GM18873 (cell line): ENCODE results near the gene CBFA2T3.
"Not testable (repeated sequence)": the region's sequence is repeated elsewhere in the genome, so short reads cannot be mapped to it uniquely, and the experiment has no call there.

Experiments used
- ATAC-seq: cut with Tn5 transposase; IDR thresholded peaks from one replicate; pipeline ENCODE4 v1.9.1; 2021; ENCODE audit warnings: mild to moderate bottlenecking, moderate library complexity, moderate number of reproducible peaks; ENCODE audit not compliant: unreplicated experiment, low FRiP score

The CBFA2T3 gene

GRCh38 chr16:88928405-88929090 lies 48.5 kb downstream of the CBFA2T3 start:
- ATAC-seq, result no peak

- ATAC-seq, result no peak
Measured at GRCh38 chr16:88927661-88928060, 49.3 kb downstream of the CBFA2T3 start.

- ATAC-seq, result no peak
Measured at GRCh38 chr16:88927010-88927409, 50.0 kb downstream of the CBFA2T3 start.

GRCh38 chr16:88926374-88926990 lies 50.5 kb downstream of the CBFA2T3 start:
- no peak for ATAC-seq

DNA sequence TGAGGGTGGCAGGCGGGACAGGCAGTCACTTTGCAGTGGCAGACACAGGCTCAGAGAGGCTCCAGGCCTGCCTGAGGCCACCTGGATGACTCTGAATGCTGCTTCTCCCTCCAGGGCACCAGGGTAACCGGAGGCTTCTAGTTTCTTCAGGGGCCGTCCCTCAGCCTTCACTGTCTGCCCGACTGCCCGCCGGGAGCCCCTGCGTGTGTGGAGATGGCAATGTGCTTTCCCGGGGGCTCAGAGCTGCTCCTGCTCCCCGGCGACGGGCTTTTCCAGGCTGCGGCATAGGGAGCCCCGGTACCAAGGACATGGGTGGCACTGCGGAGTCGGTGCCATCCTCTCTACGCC lies 51.5 kb downstream of the CBFA2T3 start:
- no peak for ATAC-seq

DNA sequence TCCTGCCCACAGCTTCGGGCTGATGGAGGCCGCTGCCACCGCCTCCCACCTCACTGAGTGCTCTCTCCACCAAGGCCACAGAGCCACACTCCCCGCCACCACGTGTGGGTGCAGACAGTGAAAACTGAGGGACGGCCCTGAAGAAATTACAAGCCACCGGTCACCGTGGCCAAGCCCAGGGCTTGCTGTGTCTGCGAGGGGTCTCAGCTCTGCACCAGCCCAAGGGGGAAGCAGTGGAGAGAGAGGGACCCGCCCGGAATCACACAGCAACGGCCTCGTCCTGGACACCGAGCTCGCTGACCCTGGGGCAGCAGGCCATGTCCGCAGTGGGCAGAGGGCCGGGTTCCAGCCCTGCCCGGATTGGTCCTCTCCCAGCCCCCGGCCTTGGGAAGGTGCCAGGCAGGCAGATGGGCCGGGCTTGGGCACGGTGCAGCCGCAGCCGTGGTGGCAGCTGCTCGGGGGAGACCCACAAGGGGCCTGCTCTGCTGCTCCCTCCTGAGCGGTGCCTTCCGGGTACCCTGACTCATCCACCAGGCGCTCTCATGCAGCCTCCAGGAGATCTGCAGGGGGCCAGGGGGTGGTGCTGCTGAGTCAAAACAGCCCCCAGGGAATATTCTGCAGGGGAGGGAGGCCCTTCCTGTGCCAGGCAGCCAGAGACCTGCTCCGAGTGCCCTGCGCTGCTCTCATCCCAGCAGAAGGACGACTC lies 52.0 kb downstream of the CBFA2T3 start:
- ATAC-seq, result no peak

GRCh38 chr16:88923926-88924833 lies 52.8 kb downstream of the CBFA2T3 start:
- ATAC-seq, result no peak

- ATAC-seq, result no peak
Measured at GRCh38 chr16:88923450-88923849, 53.6 kb downstream of the CBFA2T3 start.

- no peak for ATAC-seq
Measured at GRCh38 chr16:88922826-88923410, 54.1 kb downstream of the CBFA2T3 start.

DNA sequence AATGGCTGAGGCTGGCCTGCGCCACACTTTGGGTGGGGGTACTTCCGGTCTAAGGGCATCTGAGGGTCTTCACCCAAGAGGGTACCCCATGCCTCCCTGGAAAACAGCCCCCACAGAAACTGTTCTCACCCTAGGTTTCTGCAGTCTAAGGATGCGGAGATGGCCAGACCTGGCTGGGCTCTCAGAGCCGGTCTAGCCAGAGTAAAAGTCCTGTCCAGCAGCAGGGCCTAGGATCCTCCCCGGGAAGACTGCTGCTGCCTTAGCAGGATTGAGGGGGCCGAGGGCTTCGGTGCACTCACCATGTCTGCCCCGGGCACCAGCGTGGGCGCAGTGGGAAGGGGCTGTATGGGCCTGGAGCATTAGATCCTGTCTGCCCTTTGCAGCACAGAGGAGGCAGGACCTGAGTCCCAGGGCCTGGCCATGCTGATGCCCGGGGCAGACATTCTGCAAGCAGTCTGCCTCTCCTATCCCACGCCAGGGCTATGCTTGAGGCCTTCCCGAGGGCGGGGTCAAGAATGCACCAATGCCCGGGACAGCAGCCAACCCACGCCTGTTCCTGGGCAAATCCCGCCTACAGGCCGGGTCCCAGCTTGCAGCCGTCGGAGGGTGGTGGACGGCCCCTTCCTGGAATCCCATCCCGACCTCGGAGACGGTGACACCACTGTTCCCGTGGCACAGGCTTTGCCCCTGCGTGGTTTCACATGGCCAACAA lies 54.7 kb downstream of the CBFA2T3 start:
- no peak for ATAC-seq

DNA sequence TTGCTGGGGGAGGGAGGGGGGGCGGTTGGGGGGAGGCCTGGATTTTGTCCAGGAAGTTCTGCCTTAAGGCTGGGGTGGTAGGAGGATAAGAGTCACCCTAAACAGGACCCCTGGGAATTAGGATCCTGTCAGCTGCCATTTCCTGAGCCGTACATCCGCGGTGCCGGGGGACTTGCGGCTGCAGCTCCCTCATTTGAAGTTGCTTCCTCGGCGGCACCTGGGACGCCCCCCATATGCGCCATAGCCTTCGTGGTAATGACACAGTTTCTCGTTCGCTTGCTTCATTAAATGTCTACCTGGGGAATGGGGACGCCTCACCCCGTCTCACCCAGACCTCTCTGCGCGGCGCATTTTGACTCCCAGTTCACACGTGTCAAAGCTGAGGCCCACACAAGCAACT lies 55.4 kb downstream of the CBFA2T3 start:
- no peak for ATAC-seq

DNA sequence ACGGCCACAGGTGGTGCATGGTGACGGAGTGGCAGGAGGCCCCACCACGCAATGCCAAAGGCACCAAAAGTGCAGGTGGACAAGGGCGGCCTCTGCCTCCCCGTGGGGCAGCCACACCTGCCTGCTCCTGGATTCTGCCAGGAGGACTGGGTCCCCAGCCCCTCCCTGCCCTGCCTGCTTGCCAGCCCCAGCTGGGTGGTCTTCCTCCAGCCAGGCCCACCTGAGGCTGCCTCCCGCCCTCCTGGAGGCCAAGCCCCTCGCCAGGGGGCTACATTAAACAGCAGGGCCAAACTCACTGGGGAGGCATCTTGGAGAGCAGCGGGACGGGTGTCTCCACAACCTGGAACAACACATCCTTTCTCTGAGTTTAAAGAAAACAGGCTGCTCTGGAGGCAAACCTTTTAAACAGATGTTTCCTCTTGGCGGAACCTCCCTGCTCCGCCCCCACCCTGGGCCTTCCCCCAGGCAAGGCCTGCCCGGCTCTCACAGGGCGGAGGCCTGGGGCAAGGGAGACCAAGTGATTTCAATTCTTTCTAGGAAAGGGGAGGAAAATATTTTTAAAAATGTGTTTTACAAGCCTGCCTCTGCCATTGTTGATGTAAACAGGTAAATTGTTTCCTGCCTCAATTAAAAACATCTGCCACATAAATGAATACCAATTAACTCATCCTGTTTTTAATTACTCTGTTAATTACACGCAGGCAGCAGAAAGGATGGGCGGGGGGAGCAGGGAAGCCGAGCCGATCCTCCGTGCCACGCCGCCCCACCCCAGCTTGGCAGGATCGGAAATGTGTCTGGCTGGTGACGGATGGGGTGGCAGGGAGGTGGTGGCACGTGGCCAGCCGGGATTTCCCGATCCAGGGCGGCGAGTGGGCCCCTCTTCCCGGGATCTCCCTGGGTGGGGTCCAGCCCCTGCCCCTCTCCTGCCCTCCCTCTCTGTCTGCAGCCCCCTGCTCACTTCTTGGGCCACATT lies 56.1 kb downstream of the CBFA2T3 start:
- no peak for ATAC-seq

GRCh38 chr16:88919936-88920335 lies 57.1 kb downstream of the CBFA2T3 start:
- no peak for ATAC-seq

DNA sequence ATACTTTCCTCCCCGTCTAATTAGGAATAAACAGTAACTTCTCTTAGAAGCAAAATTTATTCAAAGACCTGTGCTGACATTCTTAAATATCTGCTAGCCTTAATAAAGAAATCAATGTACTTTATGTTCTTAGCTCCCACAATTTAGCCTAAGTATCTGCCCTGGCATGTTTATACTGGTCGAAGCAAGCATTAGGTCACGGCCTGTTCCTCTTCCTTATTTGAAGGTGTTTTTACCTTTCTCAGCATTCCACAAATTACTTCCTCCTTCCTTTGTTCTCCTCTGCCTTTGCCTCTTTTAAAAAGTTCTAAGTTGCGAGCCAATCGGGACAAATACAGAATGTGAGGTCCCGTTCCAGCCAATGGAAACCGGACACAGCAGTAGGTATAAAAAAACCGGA lies 58.1 kb downstream of the CBFA2T3 start:
- ATAC-seq, result not testable (repeated sequence)

DNA sequence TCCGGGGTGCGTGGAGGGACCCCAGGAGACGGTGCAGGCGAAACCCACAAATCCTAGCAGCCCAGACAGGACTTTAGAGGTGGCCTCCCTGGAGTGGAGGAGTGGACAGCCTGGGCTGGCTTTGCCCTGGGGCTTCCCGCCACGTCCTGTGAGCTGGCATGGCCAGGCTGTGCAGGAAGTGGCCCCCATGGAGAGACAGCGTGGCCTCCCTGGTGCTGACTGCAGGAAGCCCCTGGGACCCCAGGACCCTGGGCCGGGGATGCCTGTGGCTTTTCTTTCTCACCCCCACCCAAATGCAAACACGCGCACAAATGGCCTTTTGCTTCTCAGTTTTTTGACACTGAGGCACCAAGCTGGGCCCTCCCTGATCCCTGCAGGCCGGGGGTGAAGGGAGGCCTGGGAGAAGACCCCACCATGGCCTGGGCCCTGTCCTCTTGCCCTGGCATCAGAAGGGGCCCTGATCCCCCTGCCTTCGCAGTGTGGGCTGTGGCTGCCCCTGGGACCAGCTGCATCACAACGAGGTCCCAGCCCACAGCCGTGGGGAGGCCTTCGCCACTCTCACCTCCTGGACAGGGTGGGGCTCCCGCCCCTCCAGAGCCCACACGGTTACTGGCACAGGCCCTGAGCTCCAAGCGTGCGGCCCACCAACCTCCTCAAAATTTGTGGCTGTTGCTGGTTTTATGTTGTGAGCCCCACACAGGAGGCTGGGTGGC lies 58.9 kb downstream of the CBFA2T3 start:
- ATAC-seq, result no peak

GRCh38 chr16:88917146-88917914 lies 59.7 kb downstream of the CBFA2T3 start:
- ATAC-seq, result no peak

DNA sequence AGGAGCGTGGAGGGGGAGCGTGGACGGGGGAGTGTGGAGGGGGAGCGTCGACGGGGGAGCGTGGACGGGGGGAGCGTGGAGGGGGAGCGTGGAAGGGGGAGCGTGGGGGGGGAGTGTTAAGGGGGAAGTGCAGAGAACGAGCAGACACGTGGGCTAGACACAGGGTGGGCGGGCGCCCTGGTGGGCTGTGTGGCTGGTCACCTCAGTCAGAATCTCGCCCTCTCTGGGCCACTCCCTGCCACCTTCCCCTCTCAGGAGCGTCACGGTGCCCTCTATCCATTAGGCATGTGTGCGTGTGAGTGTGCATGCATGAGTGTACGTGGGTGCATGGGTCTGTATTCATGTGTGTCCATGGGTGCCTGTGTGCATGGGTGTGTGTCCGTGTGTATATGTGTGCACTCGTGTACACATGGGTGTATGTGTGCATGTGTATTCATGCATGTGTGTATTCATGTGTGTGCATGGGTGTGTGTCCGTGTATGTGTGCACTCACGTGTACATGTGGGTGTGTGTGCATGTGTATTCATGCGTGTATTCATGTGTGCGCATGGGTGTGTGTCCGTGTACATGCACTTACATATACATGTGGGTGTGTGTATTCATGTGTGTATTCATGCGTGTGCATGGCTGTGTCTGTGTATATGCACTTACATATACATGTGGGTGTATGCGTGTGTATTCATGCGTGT lies 61.2 kb downstream of the CBFA2T3 start:
- no peak for ATAC-seq
